Colonic mucosa (tissue), 4 donors: ENCODE measurements around the gene SLC8A1. TPM values are rescaled to one million over a fixed set of nuclear protein-coding genes. Genes with fewer than 3 reads are reported as not detected.

Experiments used
- DNase-seq: peaks from one replicate; pipeline ENCODE4 v3.0.0-alpha.2; 2020
- H3K27ac ChIP-seq: fragments of 200-600 bp; one replicate; pipeline ENCODE4 v1.8.0; 2021
- H3K27me3 ChIP-seq: fragments of 200-600 bp; one replicate; pipeline ENCODE4 v1.8.0; 2021
- H3K36me3 ChIP-seq: fragments of 200-600 bp; one replicate; pipeline ENCODE4 v1.8.0; 2021
- H3K4me1 ChIP-seq: fragments of 200-600 bp; one replicate; pipeline ENCODE4 v1.8.0; 2021; ENCODE audit warnings: mild to moderate bottlenecking
- H3K4me3 ChIP-seq: fragments of 200-600 bp; one replicate; pipeline ENCODE4 v1.8.0; 2021
- H3K9ac ChIP-seq, 2 donors: one replicate each; pipeline ENCODE4 v1.7.0; 2013; ENCODE audit warnings: control low read depth in 2 of 2, low read depth in 2 of 2, low read length in 2 of 2
- H3K9me3 ChIP-seq: fragments of 200-600 bp; one replicate; pipeline ENCODE4 v1.8.0; 2021
- intact Hi-C: fragments of 100-400 bp; cut with DNase I; formaldehyde crosslinking; loops from one replicate; pipeline ENCODE4 v1.14.1; 2022
- total RNA-seq, 2 donors: library from RNA; stranded (reverse); fragmentation: NEBNext Ultra II Directional in 1 of 2; extraction: Animal tissue kit (Norgen Biotek cat#: 25700) in 1 of 2; gene quantifications; one replicate each; pipeline ENCODE4 v1.2.1, GENCODE V29; 2021
- TF ChIP-seq, protein P1 (sequence below): fragments of 200-600 bp; IDR thresholded peaks from one replicate; pipeline ENCODE4 v1.8.0; 2022; ENCODE audit warnings: antibody characterized with exemption, mild to moderate bottlenecking
- donor health status: healthy.
- donor health status: DM: no; HTN: no; CAD: no.
- donor health status: DM: no; HTN: no; CAD: no.

The SLC8A1 gene
- total RNA-seq, 2 donors from 2014 or later = 4.1 to 25.5 TPM

DNA sequence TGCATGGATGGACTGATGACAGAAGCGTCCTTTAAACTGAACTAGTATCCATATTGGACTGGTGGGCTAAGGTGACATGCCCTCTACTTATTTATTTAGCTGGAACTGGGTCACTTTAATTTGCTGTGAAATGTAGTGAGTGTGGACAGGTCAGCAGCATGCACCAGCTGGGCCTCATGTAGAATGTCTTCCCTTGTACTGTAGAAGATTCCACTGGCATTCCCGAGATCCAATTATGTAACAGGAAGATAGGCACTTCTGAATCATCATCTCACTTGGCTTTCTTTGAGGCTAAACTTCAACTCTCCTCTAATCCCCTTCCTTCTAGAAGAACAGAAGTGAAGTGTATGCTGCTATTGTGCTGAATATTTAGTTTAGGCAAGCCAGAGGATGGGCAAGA lies 296.2 kb downstream of the SLC8A1 start:
- DNase-seq = no peak
- intact Hi-C loops = no loop called here
- Histone ChIP-seq H3K36me3 (no peaks in the 10 kb centered on the region), H3K4me3 (no peak overlapping the region), H3K9me3 (no peaks in the 10 kb centered on the region), H3K27ac (no peak overlapping the region), H3K9ac (no peak overlapping the region), H3K27me3 (no peaks in the 10 kb centered on the region), H3K4me1 (no peaks in the 10 kb centered on the region)
- TF ChIP-seq, protein P1, sequence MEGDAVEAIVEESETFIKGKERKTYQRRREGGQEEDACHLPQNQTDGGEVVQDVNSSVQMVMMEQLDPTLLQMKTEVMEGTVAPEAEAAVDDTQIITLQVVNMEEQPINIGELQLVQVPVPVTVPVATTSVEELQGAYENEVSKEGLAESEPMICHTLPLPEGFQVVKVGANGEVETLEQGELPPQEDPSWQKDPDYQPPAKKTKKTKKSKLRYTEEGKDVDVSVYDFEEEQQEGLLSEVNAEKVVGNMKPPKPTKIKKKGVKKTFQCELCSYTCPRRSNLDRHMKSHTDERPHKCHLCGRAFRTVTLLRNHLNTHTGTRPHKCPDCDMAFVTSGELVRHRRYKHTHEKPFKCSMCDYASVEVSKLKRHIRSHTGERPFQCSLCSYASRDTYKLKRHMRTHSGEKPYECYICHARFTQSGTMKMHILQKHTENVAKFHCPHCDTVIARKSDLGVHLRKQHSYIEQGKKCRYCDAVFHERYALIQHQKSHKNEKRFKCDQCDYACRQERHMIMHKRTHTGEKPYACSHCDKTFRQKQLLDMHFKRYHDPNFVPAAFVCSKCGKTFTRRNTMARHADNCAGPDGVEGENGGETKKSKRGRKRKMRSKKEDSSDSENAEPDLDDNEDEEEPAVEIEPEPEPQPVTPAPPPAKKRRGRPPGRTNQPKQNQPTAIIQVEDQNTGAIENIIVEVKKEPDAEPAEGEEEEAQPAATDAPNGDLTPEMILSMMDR = no peak

DNA sequence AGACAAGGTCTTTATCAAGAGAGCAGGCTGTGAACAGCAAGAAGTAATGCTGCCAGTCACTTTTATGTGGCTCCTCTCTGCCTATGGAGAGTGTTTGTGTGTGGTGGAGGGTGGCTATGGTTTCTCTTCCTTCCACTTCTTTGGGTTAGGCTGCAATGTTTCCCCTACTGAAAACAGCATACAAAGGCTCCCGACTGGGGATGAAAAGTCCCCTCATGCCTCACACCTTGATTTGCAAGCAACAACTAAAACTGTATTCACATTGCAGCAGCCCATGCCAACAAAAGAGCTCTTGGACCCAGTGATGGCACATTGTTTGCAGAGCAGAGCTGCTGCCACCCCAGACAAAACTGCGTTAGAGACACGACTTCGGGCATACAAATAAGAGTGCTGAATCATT lies 301.6 kb downstream of the SLC8A1 start:
- no peaks in the 10 kb centered on the region for H3K36me3 ChIP-seq
- intact Hi-C loops = no loop called here
- H3K9me3 ChIP-seq = no peaks in the 10 kb centered on the region
- no peak overlapping the region for H3K4me3 ChIP-seq
- H3K4me1 ChIP-seq = no peaks in the 10 kb centered on the region
- no peak overlapping the region for H3K9ac ChIP-seq
- no peaks in the 10 kb centered on the region for H3K27me3 ChIP-seq
- no peak overlapping the region for H3K27ac ChIP-seq
- DNase-seq = no peak
- TF ChIP-seq, protein P1 = no peak

DNA sequence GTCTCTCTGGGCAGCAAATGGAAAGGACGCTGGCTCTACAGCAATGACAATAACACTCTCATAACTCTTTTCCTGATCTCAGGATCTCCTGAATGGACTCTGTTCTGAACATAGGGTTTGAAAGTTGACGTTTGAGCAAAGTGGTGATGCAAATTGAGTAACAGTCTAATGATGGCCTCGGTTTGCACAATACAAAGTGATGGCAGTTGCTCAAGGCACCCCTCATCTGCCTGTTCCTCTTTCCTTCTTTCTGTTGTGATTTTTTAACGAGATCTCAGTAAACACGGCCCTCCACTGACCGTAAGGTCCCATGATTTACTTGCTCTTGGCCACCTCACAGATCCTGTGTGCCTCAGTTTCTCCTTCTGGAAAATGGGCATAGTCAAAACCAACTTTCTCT lies 303.6 kb downstream of the SLC8A1 start:
- Histone ChIP-seq H3K9ac (no peak overlapping the region), H3K27me3 (no peaks in the 10 kb centered on the region), H3K27ac (no peak overlapping the region), H3K9me3 (no peaks in the 10 kb centered on the region), H3K4me3 (no peak overlapping the region), H3K4me1 (no peaks in the 10 kb centered on the region), H3K36me3 (no peaks in the 10 kb centered on the region)
- TF ChIP-seq, protein P1 = no peak
- intact Hi-C loops = no loop called here
- DNase-seq = no peak

DNA sequence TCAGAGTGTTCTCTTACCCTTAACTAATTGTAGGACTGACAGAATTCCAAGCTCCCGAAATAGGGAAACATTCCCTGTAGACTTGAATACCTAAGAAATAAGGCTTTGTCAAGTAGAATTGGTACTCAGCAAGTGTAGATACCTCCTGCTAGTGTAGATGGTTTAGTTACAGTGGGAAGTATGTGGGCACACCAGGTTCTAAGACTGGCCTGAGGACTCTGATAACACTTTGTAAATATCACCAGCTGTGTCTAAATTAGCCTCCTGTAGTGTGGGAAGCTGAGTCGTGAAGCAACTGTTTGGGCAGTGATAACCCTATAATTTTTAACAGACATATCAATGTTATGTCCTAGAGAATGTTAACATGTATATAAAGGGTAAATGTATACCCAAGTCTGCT lies 304.5 kb downstream of the SLC8A1 start:
- intact Hi-C loops = no loop called here
- H3K27ac ChIP-seq = no peak overlapping the region
- no peak overlapping the region for H3K9ac ChIP-seq
- no peaks in the 10 kb centered on the region for H3K4me1 ChIP-seq
- no peaks in the 10 kb centered on the region for H3K9me3 ChIP-seq
- H3K4me3 ChIP-seq = no peak overlapping the region
- TF ChIP-seq, protein P1 = no peak
- DNase-seq = no peak
- H3K27me3 ChIP-seq = no peaks in the 10 kb centered on the region
- no peaks in the 10 kb centered on the region for H3K36me3 ChIP-seq

DNA sequence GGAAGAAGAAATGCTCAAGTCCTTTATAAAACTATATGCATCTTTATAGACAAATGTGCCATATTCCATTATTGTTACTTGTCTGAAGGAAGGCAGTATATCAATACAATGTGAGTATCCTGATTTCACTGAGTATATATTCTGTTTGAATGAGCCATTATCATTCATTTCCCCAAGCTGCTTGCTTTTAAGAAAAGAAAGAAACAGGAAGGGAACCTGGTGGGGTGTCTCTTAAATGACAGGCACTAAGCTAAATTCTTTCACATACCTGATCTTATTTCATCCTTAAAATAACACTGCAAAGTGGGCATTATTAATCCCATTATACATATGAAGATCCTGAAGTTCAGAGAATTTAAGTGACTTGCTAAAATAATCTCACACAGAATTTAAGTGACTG lies 307.9 kb downstream of the SLC8A1 start:
- Histone ChIP-seq H3K4me1 (no peaks in the 10 kb centered on the region), H3K27ac (no peak overlapping the region), H3K36me3 (no peaks in the 10 kb centered on the region), H3K9ac (no peak overlapping the region), H3K27me3 (no peaks in the 10 kb centered on the region), H3K9me3 (no peaks in the 10 kb centered on the region), H3K4me3 (no peak overlapping the region)
- intact Hi-C loops = no loop called here
- no peak for DNase-seq
- TF ChIP-seq, protein P1 = no peak

DNA sequence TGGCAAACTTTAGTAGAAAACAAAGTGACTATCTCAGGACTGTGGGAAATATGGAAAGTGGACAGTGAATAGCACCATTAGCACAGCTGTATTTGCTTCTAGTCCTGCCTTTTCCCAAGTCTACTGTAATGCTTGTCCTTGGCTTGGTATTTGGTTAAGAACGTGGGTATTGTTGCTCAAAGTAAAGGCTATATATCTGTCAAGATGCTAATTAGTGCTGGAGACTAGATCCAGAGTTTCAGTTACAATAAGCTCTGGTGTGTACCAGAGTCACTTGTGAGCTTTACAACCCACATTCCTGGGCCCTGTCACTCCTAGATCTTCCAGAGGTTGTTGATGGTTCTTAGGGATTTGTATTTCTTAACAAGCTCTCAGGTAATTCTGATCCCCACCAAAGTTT lies 313.6 kb downstream of the SLC8A1 start:
- H3K4me1 ChIP-seq = no peaks in the 10 kb centered on the region
- no peaks in the 10 kb centered on the region for H3K9me3 ChIP-seq
- no peak overlapping the region for H3K27ac ChIP-seq
- H3K4me3 ChIP-seq = no peak overlapping the region
- H3K9ac ChIP-seq = no peak overlapping the region
- H3K27me3 ChIP-seq = no peaks in the 10 kb centered on the region
- H3K36me3 ChIP-seq = no peaks in the 10 kb centered on the region
- intact Hi-C loops = no loop called here
- DNase-seq = no peak
- TF ChIP-seq, protein P1 = no peak
